K562 (cell line): Measurements from ENCODE around the gene SNRPA. TPM values are rescaled to one million over a fixed set of nuclear protein-coding genes. Genes with fewer than 3 reads are reported as not detected.
A peak's percentile ranks its signal among the peaks of the same experiment; 100 is the strongest.

Source experiments
- CEBPZ ChIP-seq: fragments of 150-350 bp; IDR thresholded peaks from 2 replicates; pipeline ENCODE4 v1.6.1; 2014; ENCODE audit warnings: low read depth, mild to moderate bottlenecking, low read length, borderline replicate concordance
- CHD1 ChIP-seq: fragments of 200-600 bp; sonication (generic); IDR thresholded peaks from one replicate; pipeline ENCODE4 v1.6.1; 2012; ENCODE audit warnings: mild to moderate bottlenecking, moderate library complexity, low read length, inconsistent platforms
- COPS2 ChIP-seq: fragments of 450-650 bp; conservative IDR thresholded peaks from 2 replicates; pipeline ENCODE4 v1.6.1; 2016; ENCODE audit warnings: mild to moderate bottlenecking, moderate library complexity
- CREB1 ChIP-seq, 2 experiments: sonication (generic) in 1 of 2; formaldehyde crosslinking in 1 of 2; IDR thresholded peaks; 2 replicates each; pipeline versions ENCODE4 v1.6.1 to v1.8.0; 2012 to 2022; ENCODE audit warnings: inconsistent platforms in 1 of 2, mild to moderate bottlenecking in 1 of 2, missing genetic modification reagents in 1 of 2, moderate library complexity in 1 of 2
- FOXJ3 ChIP-seq: sonication (generic); formaldehyde crosslinking; IDR thresholded peaks from 2 replicates; pipeline ENCODE4 v1.4.0; 2020; ENCODE audit warnings: mild to moderate bottlenecking, missing genetic modification reagents
- GTF3C2 ChIP-seq: IDR thresholded peaks from 3 replicates; pipeline ENCODE4 v1.6.1; 2011; ENCODE audit warnings: borderline replicate concordance, mild to moderate bottlenecking, moderate library complexity; ENCODE audit not compliant: insufficient read length; ENCODE audit errors: extremely low read depth
- HBP1 ChIP-seq: fragments of 450-650 bp; formaldehyde crosslinking; IDR thresholded peaks from 2 replicates; pipeline ENCODE4 v1.4.0; 2022; ENCODE audit warnings: missing genetic modification characterization
- HMGXB4 ChIP-seq: sonication (generic); formaldehyde crosslinking; IDR thresholded peaks from 2 replicates; pipeline ENCODE4 v1.8.1; 2023; ENCODE audit warnings: mild to moderate bottlenecking, missing genetic modification reagents
- HNRNPL ChIP-seq: fragments of 200-400 bp; formaldehyde crosslinking; IDR thresholded peaks from 2 replicates; pipeline ENCODE4 v1.6.1; 2017; ENCODE audit warnings: low read depth, mild to moderate bottlenecking, low read length
- KHSRP ChIP-seq: fragments of 450-650 bp; IDR thresholded peaks from 2 replicates; pipeline ENCODE4 v1.6.1; 2017
- L3MBTL2 ChIP-seq: fragments of 450-650 bp; IDR thresholded peaks from 2 replicates; pipeline ENCODE4 v1.6.1; 2016; ENCODE audit warnings: mild to moderate bottlenecking, moderate library complexity
- LEF1 ChIP-seq: fragments of 450-650 bp; IDR thresholded peaks from 2 replicates; pipeline ENCODE4 v1.6.1; 2016; ENCODE audit warnings: mild to moderate bottlenecking
- NCOA1 ChIP-seq: fragments of 450-650 bp; IDR thresholded peaks from 2 replicates; pipeline ENCODE4 v1.6.1; 2016; ENCODE audit warnings: low read depth
- NFATC3 ChIP-seq: fragments of 450-650 bp; IDR thresholded peaks from 2 replicates; pipeline ENCODE4 v1.6.1; 2017; ENCODE audit warnings: mild to moderate bottlenecking
- SRF ChIP-seq, 2 experiments: fragments of 250-450, 450-650 bp in 1 of 2; sonication (Bioruptor Pico) in 1 of 2; sonication (generic) in 1 of 2; formaldehyde crosslinking; IDR thresholded peaks; 2 replicates each; pipeline versions ENCODE4 v1.5.0 to v1.5.1; 2020 to 2022; ENCODE audit warnings: mild to moderate bottlenecking in 1 of 2, missing genetic modification reagents in 1 of 2
- TGIF2 ChIP-seq: sonication (generic); formaldehyde crosslinking; IDR thresholded peaks from 2 replicates; pipeline ENCODE4 v1.8.1; 2022; ENCODE audit warnings: mild to moderate bottlenecking, missing genetic modification reagents, moderate library complexity
- ZNF347 ChIP-seq: fragments of 450-650 bp; formaldehyde crosslinking; IDR thresholded peaks from 2 replicates; pipeline ENCODE4 v1.4.0; 2020; ENCODE audit warnings: low read depth, mild to moderate bottlenecking, moderate library complexity
- ZNF584 ChIP-seq: fragments of 200-800 bp; sonication (Bioruptor generic); IDR thresholded peaks from 2 replicates; pipeline ENCODE4 v1.6.1; 2016; ENCODE audit warnings: low read depth, mild to moderate bottlenecking, missing genetic modification characterization, missing compliant biosample characterization
- polyA plus RNA-seq, 8 experiments: library from polyadenylated mRNA; depleted of rRNA in 4 of 8; stranded (reverse) in 5 of 8; unstranded in 3 of 8; fragments of >200 nt; fragmentation: Nextera tagmentation in 2 of 8; fragmentation: Illumina TruSeq in 1 of 8; extraction: Ambion mirVana in 2 of 8; extraction: Trizol in 1 of 8; gene quantifications; 2 replicates each; pipeline versions ENCODE4 v1.2.1 to v1.2.3, GENCODE V29; 2011 to 2014; ENCODE audit warnings: inconsistent platforms in 1 of 8, missing spikeins in 1 of 8
- total RNA-seq, 7 experiments: library from RNA; depleted of rRNA in 6 of 7; stranded (reverse); fragments of >200 nt in 6 of 7; fragmentation: Illumina TruSeq in 2 of 7; extraction: Trizol in 2 of 7; gene quantifications; 2 replicates each; pipeline versions ENCODE4 v1.2.1 to v1.2.3, GENCODE V29; 2011 to 2021; ENCODE audit warnings: low replicate concordance in 1 of 7

SNRPA gene
- total and polyA plus RNA-seq, 9 of the 15 experiments (the other 6 are each of a cell fraction or from before 2014, with no cell fraction given), result 16.3 to 311 (median 193) TPM

GRCh38 chr19:40777645-40777936, 26.6 kb downstream of the SNRPA start (continued):
- TF ChIP-seq CEBPZ, result no peak
- no peak for TF ChIP-seq ZNF347
- TF ChIP-seq L3MBTL2, result 0 out of 2 replicates have a peak, but pooled peaks have one; percentile 1
- TF ChIP-seq NFATC3, result no peak
- TF ChIP-seq KHSRP, result peak; percentile 44; the same call in 1 of the 2 replicates
- TF ChIP-seq COPS2, result no peak
- TF ChIP-seq HNRNPL, result no peak
- no peak for TF ChIP-seq HBP1 (CRISPR knock-in tag)
- TF ChIP-seq HMGXB4, result peak; percentile 66; the same call in 1 of the 2 replicates
- TF ChIP-seq NCOA1, result no peak
- no peak for TF ChIP-seq CREB1 (IDR thresholded peaks at IDR 0.05)
- no peak; the same call in 1 of the 2 replicates for TF ChIP-seq CREB1 (CRISPR knock-in tag; IDR thresholded peaks at IDR 0.05)
- TF ChIP-seq SRF (CRISPR knock-in tag; IDR thresholded peaks at IDR 0.05), result no peak
- no peak for TF ChIP-seq FOXJ3 (CRISPR knock-in tag)
- peak; percentile 16; the same call in 1 of the 2 replicates for TF ChIP-seq LEF1
- peak; percentile 66 for TF ChIP-seq CHD1
- no peak for TF ChIP-seq GTF3C2
- no peak for TF ChIP-seq ZNF584 (CRISPR knock-in tag)
- TF ChIP-seq TGIF2 (CRISPR knock-in tag), result no peak
